ENCODE measurements around the gene SERPINE2.

The SERPINE2 gene

GRCh38 chr2:224060783-224061482, 21.8 kb upstream of the SERPINE2 start:
- H3K9me3 Mint-ChIP-seq: peaks cover 3% of the 10 kb centered on the region
- peaks cover 13% of the 10 kb centered on the region for H3K4me1 Mint-ChIP-seq
- no peaks in the 10 kb centered on the region for H3K36me3 Mint-ChIP-seq
- H3K27ac Mint-ChIP-seq: no peak overlapping the region
- H3K27me3 Mint-ChIP-seq: peaks cover 14% of the 10 kb centered on the region
- ATAC-seq: peak; percentile 29
- no peak overlapping the region for H3K4me3 Mint-ChIP-seq

GRCh38 chr2:224059178-224059577, 20.1 kb upstream of the SERPINE2 start:
- Mint-ChIP-seq H3K9me3 (peaks cover 3% of the 10 kb centered on the region), H3K4me1 (peaks cover 13% of the 10 kb centered on the region), H3K4me3 (no peak overlapping the region), H3K36me3 (no peaks in the 10 kb centered on the region), H3K27ac (no peak overlapping the region), H3K27me3 (peaks cover 14% of the 10 kb centered on the region)
- ATAC-seq: no peak

DNA sequence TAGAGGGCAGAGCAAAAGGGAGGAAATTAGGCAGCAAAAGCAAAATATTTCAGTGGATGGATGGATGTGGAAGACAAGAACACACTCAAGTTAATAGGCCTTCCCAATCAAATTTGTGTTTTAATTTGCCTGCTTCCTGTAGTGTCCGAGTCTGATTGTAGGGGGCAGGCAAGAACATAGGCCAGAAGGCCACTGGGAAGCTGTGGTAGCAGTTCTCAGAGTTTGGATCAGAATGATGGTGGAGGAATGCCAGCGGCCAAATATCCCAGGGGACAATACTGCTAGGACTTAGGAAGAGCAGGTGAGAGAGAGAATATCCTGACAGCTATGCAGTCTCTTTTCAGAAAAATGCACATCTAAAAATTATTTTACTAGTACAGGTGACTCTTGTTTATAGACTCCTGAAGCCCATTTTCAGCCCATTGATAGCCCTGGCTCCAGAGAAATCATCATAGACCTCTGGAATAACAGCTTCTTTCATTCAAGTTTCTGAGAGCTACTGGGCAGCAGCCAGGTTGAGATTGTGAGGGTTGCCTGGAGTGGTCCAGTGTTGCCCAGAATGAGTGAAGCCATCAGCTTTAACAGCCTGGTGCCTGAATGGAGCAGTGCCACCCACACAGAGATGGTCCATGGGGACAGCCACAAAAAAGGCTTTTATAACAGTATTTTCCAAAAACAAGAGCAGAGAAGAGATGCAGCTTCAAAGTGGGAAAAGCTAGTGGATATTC, 19.1 kb upstream of the SERPINE2 start:
- no peak for ATAC-seq
- Mint-ChIP-seq H3K27ac (no peak overlapping the region), H3K4me3 (no peak overlapping the region), H3K9me3 (peaks cover 3% of the 10 kb centered on the region), H3K4me1 (peaks cover 13% of the 10 kb centered on the region), H3K27me3 (peaks cover 14% of the 10 kb centered on the region), H3K36me3 (no peaks in the 10 kb centered on the region)

DNA sequence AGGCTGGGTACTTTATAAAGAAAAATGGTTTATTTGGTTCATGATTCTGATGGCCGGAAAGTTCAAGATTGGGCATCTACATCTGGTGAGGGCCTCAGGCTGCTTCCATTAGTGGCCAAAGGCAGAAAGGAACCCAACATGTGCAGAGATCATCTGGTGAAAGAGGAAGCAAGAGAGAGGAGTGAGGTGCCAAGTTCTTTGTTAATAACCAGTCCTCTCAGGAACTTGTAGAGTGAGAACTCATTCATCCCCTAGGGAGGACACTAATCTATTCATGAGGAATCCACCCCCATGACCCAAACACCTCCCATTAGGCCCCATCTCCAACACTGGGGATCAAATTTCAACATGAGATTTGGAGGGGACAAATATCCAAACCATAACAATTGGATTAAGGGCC, 17.8 kb upstream of the SERPINE2 start:
- no peak for ATAC-seq
- Mint-ChIP-seq H3K4me3 (no peak overlapping the region), H3K36me3 (no peaks in the 10 kb centered on the region), H3K9me3 (peaks cover 3% of the 10 kb centered on the region), H3K27me3 (peaks cover 14% of the 10 kb centered on the region), H3K4me1 (peaks cover 13% of the 10 kb centered on the region), H3K27ac (no peak overlapping the region)

DNA sequence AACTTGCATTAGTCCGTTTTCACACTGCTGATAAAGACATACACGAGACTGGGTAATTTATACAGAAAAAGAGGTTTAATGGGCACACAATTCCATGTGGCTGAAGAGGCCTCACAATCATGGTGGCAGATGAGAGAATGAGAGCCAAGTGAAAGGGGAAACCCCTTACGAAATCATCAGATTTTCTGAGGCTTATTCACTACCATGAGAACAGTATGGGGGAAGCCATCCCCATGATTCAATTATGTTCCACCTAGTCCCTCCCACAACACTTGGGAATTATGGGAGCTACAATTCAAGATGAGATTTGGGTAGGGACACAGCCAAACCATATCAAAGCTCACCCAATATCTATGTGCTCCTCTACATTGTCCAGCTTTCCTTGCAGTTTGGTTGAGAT, 16.0 kb upstream of the SERPINE2 start:
- Mint-ChIP-seq H3K36me3 (no peaks in the 10 kb centered on the region), H3K27ac (no peak overlapping the region), H3K4me1 (no peaks in the 10 kb centered on the region), H3K4me3 (no peak overlapping the region), H3K27me3 (peaks cover 23% of the 10 kb centered on the region), H3K9me3 (peaks cover 3% of the 10 kb centered on the region)
- ATAC-seq: no peak

GRCh38 chr2:224046752-224047151, 7.7 kb upstream of the SERPINE2 start:
- ATAC-seq: no peak
- Mint-ChIP-seq H3K4me1 (no peaks in the 10 kb centered on the region), H3K27me3 (peaks cover 58% of the 10 kb centered on the region), H3K36me3 (no peaks in the 10 kb centered on the region), H3K27ac (no peak overlapping the region), H3K9me3 (no peaks in the 10 kb centered on the region), H3K4me3 (no peak overlapping the region)

DNA sequence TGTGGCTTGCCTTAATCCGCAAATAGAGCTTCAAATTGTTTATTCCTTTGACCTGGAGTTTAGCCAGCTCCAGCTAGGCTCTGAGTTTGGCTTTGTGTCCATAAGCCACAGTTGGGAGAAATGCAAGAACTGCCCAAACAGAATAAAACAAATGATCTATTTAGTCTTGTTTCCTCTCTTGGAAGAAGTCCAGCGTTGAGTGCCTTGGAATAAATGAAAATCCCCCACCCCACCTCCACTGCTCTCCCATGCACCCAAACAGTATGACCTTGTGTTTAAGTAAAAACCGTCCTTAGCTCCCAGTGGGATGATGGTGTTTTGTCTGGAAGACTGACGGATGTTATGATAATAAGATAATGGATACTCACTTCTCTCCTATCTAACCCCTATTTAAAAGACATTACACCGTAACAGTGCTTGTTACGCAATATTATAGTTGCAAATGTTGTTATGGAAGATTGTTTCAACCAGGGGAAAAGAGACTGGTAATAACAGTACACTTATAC, 3.2 kb upstream of the SERPINE2 start:
- Mint-ChIP-seq H3K4me1 (peaks cover 25% of the 10 kb centered on the region), H3K27me3 (peaks cover 68% of the 10 kb centered on the region), H3K9me3 (no peaks in the 10 kb centered on the region), H3K27ac (no peak overlapping the region), H3K4me3 (no peak overlapping the region), H3K36me3 (no peaks in the 10 kb centered on the region)
- ATAC-seq: no peak

DNA sequence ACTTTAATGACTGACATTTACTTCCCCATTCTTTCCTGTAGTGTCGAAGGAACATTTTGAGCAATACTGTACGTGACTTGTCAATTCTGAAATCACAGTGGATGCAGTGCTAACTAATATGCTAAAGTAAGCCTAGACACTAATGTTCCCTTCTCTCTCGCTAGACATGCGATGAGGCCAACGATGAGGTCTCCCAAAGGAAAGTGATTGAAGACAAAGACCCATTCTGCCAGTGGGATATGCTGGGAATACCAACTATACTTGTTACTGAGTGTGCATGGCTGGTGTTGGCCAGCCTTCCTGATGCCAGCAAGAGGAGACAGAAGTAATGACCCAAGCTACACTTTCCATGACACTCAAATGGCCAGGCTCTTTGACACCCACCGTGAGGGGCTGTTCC, 2.5 kb upstream of the SERPINE2 start:
- ATAC-seq: no peak
- Mint-ChIP-seq H3K27me3 (peaks cover 75% of the 10 kb centered on the region), H3K9me3 (no peaks in the 10 kb centered on the region), H3K4me3 (no peak overlapping the region), H3K4me1 (peaks cover 30% of the 10 kb centered on the region), H3K36me3 (no peaks in the 10 kb centered on the region), H3K27ac (no peak overlapping the region)

DNA sequence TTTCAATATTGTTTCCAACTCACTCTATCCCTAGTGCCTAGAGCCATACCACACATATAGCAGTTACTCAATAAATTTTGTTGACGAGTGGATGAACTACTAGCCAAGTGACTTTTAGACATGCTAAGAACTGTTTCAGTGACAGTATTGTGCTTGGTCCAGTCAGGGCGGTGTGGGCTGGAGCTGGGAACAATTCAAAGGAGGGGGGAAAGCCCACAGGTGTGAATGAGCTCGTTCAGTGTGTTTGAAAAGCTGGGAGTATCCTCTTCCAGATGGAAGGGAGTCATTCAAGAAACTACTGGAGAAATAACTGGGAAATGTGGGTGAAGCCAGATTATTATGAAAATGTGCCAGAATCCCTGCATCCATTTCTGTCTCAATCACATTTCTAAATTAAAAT, 1.7 kb upstream of the SERPINE2 start:
- Mint-ChIP-seq H3K4me3 (no peak overlapping the region), H3K27me3 (peaks cover 83% of the 10 kb centered on the region), H3K36me3 (no peaks in the 10 kb centered on the region), H3K9me3 (no peaks in the 10 kb centered on the region), H3K27ac (no peak overlapping the region), H3K4me1 (peaks cover 30% of the 10 kb centered on the region)
- ATAC-seq: no peak

- ATAC-seq: peak; percentile 8
- peak overlapping the region; percentile 64 for H3K4me3 Mint-ChIP-seq
- H3K36me3 Mint-ChIP-seq: no peaks in the 10 kb centered on the region
- H3K27ac Mint-ChIP-seq: no peak overlapping the region
- no peaks in the 10 kb centered on the region for H3K9me3 Mint-ChIP-seq
- peaks cover 84% of the 10 kb centered on the region for H3K27me3 Mint-ChIP-seq
- H3K4me1 Mint-ChIP-seq: peaks cover 30% of the 10 kb centered on the region
Measured at GRCh38 chr2:224039770-224040440, 819 bp upstream of the SERPINE2 start.

- Mint-ChIP-seq H3K4me3 (no peak overlapping the region), H3K27ac (no peak overlapping the region), H3K36me3 (no peaks in the 10 kb centered on the region), H3K27me3 (peaks cover 84% of the 10 kb centered on the region), H3K4me1 (peaks cover 30% of the 10 kb centered on the region), H3K9me3 (no peaks in the 10 kb centered on the region)
- peak; percentile 49 for ATAC-seq
Measured at GRCh38 chr2:224038830-224039079, 331 bp downstream of the SERPINE2 start.

GRCh38 chr2:224038049-224038829, 847 bp downstream of the SERPINE2 start:
- Mint-ChIP-seq H3K4me1 (peaks cover 30% of the 10 kb centered on the region), H3K4me3 (peak overlapping the region; percentile 82), H3K27ac (no peak overlapping the region), H3K9me3 (no peaks in the 10 kb centered on the region), H3K27me3 (peaks cover 84% of the 10 kb centered on the region), H3K36me3 (no peaks in the 10 kb centered on the region)
- peak; percentile 71 for ATAC-seq

DNA sequence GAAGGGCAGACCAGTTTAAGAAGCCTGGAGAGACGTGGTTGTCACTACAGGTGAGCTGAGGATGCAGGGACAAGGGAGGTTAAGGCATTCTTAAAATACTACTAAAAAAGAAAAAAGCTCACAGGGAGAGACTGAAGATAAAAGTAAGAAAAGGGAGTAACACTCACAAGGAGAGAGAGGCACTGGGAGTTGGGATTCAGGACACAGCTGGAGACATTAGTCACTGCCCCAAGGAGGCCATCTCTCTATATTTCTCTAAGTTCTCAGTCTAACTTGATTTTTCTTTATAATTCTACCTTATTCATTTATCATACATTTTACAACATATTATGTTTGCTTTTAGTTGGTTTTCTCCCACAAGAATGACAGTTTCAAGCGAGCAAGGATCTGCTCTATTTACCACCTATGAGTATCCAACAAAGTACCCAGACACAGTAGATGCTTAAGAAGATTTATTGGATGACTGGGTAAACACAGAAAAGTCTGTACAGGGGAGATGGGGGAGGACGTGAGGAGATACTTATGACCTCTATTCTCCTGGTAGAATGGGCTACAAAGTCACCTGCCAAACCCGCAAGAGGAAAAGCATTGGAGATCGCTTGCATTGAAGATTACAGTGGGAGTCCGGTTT, 2.2 kb downstream of the SERPINE2 start:
- Mint-ChIP-seq H3K36me3 (no peaks in the 10 kb centered on the region), H3K9me3 (no peaks in the 10 kb centered on the region), H3K4me3 (no peak overlapping the region), H3K27ac (no peak overlapping the region), H3K4me1 (peaks cover 30% of the 10 kb centered on the region), H3K27me3 (peaks cover 74% of the 10 kb centered on the region)
- no peak for ATAC-seq

DNA sequence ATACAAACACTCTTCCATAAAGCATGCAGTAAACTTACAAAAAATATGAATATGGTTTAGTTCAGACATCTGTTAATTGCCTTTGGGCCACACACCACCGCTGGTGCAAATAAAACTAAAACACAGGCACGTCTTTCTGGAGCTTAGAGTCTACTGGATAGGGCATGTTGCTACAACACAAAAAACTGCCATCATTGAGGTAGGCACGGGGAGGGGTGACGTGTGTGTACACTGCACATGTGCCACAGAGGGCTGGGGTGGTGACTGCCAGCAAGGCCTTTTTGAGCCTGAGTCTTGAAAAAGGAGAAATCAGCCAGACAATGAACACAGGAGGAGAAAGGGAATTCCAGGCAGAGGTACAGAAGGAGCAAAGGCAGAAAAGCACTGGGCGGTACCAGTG, 5.1 kb downstream of the SERPINE2 start:
- Mint-ChIP-seq H3K9me3 (no peaks in the 10 kb centered on the region), H3K4me1 (peaks cover 17% of the 10 kb centered on the region), H3K36me3 (no peaks in the 10 kb centered on the region), H3K27me3 (peaks cover 59% of the 10 kb centered on the region), H3K4me3 (no peak overlapping the region), H3K27ac (no peak overlapping the region)
- no peak for ATAC-seq

GRCh38 chr2:224033601-224034000, 5.5 kb downstream of the SERPINE2 start:
- Mint-ChIP-seq H3K4me3 (no peak overlapping the region), H3K4me1 (peaks cover 16% of the 10 kb centered on the region), H3K9me3 (no peaks in the 10 kb centered on the region), H3K36me3 (no peaks in the 10 kb centered on the region), H3K27ac (no peak overlapping the region), H3K27me3 (peaks cover 57% of the 10 kb centered on the region)
- no peak for ATAC-seq
